Uterus (tissue), 4 donors: ENCODE measurements around the gene MRPS18B. TPM values are rescaled to one million over a fixed set of nuclear protein-coding genes. Genes with fewer than 3 reads are reported as not detected.

ENCODE experiments used
- DNase-seq, 2 donors: peaks; one replicate each; pipeline ENCODE4 v3.0.0-alpha.2; 2019 to 2020
- H3K27ac ChIP-seq, 2 donors: fragments of 200-600 bp; sonication (generic); 1 replicate in 1 of 2; 2 replicates in 1 of 2; pipeline ENCODE4 v1.5.1; 2016 to 2018
- H3K27me3 ChIP-seq, 2 donors: fragments of 200-600 bp; sonication (generic); one replicate each; pipeline ENCODE4 v1.5.1; 2018 to 2019; ENCODE audit warnings: control low read depth in 1 of 2
- H3K36me3 ChIP-seq, 2 donors: fragments of 200-600 bp; sonication (generic); one replicate each; pipeline ENCODE4 v1.5.1; 2019; ENCODE audit warnings: control low read depth in 1 of 2
- H3K4me1 ChIP-seq, 2 donors: fragments of 200-600 bp; sonication (generic); one replicate each; pipeline ENCODE4 v1.5.1; 2018 to 2019; ENCODE audit warnings: control low read depth in 1 of 2
- H3K4me3 ChIP-seq, 2 donors: fragments of 200-600 bp; sonication (generic); 1 replicate in 1 of 2; 2 replicates in 1 of 2; pipeline ENCODE4 v1.5.1; 2018 to 2019; ENCODE audit warnings: mild to moderate bottlenecking in 1 of 2
- H3K9me3 ChIP-seq, 2 donors: fragments of 200-600 bp; sonication (generic); one replicate each; pipeline ENCODE4 v1.5.1; 2019; ENCODE audit warnings: control low read depth in 1 of 2
- CTCF ChIP-seq, 4 experiments: fragments of 200-600 bp in 2 of 4; fragments of 450-650 bp in 2 of 4; sonication (generic) in 2 of 4; IDR thresholded peaks; one replicate each; pipeline ENCODE4 v1.5.1; 2016 to 2019; ENCODE audit warnings: antibody characterized with exemption in 4 of 4, mild to moderate bottlenecking in 2 of 4, moderate library complexity in 1 of 4
- POLR2A ChIP-seq, 2 donors: fragments of 450-650 bp; IDR thresholded peaks; one replicate each; pipeline ENCODE4 v1.6.1; 2016; ENCODE audit warnings: antibody characterized with exemption in 2 of 2, mild to moderate bottlenecking in 1 of 2, moderate library complexity in 1 of 2
- intact Hi-C: fragments of 100-400 bp; cut with DNase I; formaldehyde crosslinking; loops from one replicate; pipeline ENCODE4 v1.15.1; 2023; ENCODE audit warnings: low total_unique reads
- total RNA-seq, 4 donors: library from RNA; depleted of rRNA in 3 of 4; stranded (reverse); fragments of >200 nt in 3 of 4; gene quantifications; one replicate each; pipeline versions ENCODE4 v1.1.0 to v1.2.4, GENCODE V29; 2014 to 2023
- donor health status: DM: yes; HTN: yes; CAD: no.

MRPS18B gene
- total RNA-seq, 4 donors from 2014 or later, result 15.1 to 45.5 (median 36.7) TPM

- intact Hi-C loops, result loop anchor here (5.0 kb wide), 1 partner anchor 117 kb away; no protein-coding TSS in a partner anchor
- H3K4me1 ChIP-seq, result no peaks in the 10 kb centered on the region
- H3K4me3 ChIP-seq, result no peak overlapping the region
- H3K27ac ChIP-seq, result no peak overlapping the region
- no peaks in the 10 kb centered on the region for H3K36me3 ChIP-seq
- no peaks in the 10 kb centered on the region for H3K27me3 ChIP-seq
- no peak for DNase-seq
- TF ChIP-seq CTCF (IDR thresholded peaks at IDR 0.05), result no peak
- TF ChIP-seq POLR2A (IDR thresholded peaks at IDR 0.05), result no peak
- H3K9me3 ChIP-seq, result no peaks in the 10 kb centered on the region
Observed at GRCh38 chr6:30599625-30600324, 17.9 kb upstream of the MRPS18B start.

- no peak overlapping the region for H3K4me3 ChIP-seq
- no peaks in the 10 kb centered on the region for H3K36me3 ChIP-seq
- no peak overlapping the region for H3K27ac ChIP-seq
- no peaks in the 10 kb centered on the region for H3K27me3 ChIP-seq
- H3K9me3 ChIP-seq, result no peaks in the 10 kb centered on the region
- DNase-seq, result peak in 1 of 2 donors; percentile 44
- no peaks in the 10 kb centered on the region for H3K4me1 ChIP-seq
- TF ChIP-seq CTCF (IDR thresholded peaks at IDR 0.05) (no peak), POLR2A (IDR thresholded peaks at IDR 0.05) (no peak)
- intact Hi-C loops, result no loop called here
Observed at GRCh38 chr6:30600451-30600961, 17.1 kb upstream of the MRPS18B start.

GRCh38 chr6:30601436-30601814 is 16.2 kb upstream of the MRPS18B start:
- intact Hi-C loops, result no loop called here
- Histone ChIP-seq H3K36me3 (no peaks in the 10 kb centered on the region), H3K4me1 (no peaks in the 10 kb centered on the region), H3K27ac (no peak overlapping the region), H3K9me3 (no peaks in the 10 kb centered on the region), H3K4me3 (no peak overlapping the region), H3K27me3 (no peaks in the 10 kb centered on the region)
- no peak for DNase-seq
- TF ChIP-seq POLR2A (IDR thresholded peaks at IDR 0.05) (no peak), CTCF (IDR thresholded peaks at IDR 0.05) (no peak)

GRCh38 chr6:30601815-30602641 is 15.6 kb upstream of the MRPS18B start:
- Histone ChIP-seq H3K27ac (no peak overlapping the region), H3K36me3 (no peaks in the 10 kb centered on the region), H3K9me3 (no peaks in the 10 kb centered on the region), H3K27me3 (no peaks in the 10 kb centered on the region), H3K4me3 (no peak overlapping the region), H3K4me1 (no peaks in the 10 kb centered on the region)
- DNase-seq, result no peak
- intact Hi-C loops, result no loop called here
- TF ChIP-seq CTCF (IDR thresholded peaks at IDR 0.05), result no peak
- no peak for TF ChIP-seq POLR2A (IDR thresholded peaks at IDR 0.05)

- no peak for DNase-seq
- Histone ChIP-seq H3K4me3 (no peak overlapping the region), H3K27me3 (no peaks in the 10 kb centered on the region), H3K4me1 (no peaks in the 10 kb centered on the region), H3K36me3 (no peaks in the 10 kb centered on the region), H3K9me3 (no peaks in the 10 kb centered on the region), H3K27ac (no peak overlapping the region)
- TF ChIP-seq CTCF (IDR thresholded peaks at IDR 0.05) (no peak), POLR2A (IDR thresholded peaks at IDR 0.05) (no peak)
- intact Hi-C loops, result no loop called here
Observed at GRCh38 chr6:30603961-30604360, 13.7 kb upstream of the MRPS18B start.
